Progenitor cell of endocrine pancreas (in vitro differentiated cells): Measurements from ENCODE around the gene RBM18. TPM values are rescaled to one million over a fixed set of nuclear protein-coding genes. Genes with fewer than 3 reads are reported as not detected.

Experiments used
- DNase-seq: peaks from one replicate; pipeline ENCODE4 v3.0.0; 2021; ENCODE audit warnings: low spot score; ENCODE audit not compliant: unreplicated experiment
- H3K27ac Mint-ChIP-seq: 2 replicates; pipeline ENCODE4 v1.8.0; 2021; ENCODE audit warnings: mild to moderate bottlenecking, moderate library complexity, mixed read lengths
- H3K27me3 Mint-ChIP-seq: 2 replicates; pipeline ENCODE4 v1.8.0; 2021; ENCODE audit warnings: mixed read lengths
- H3K36me3 Mint-ChIP-seq: 2 replicates; pipeline ENCODE4 v1.8.0; 2022; ENCODE audit warnings: mixed read lengths; ENCODE audit not compliant: insufficient read depth
- H3K4me1 Mint-ChIP-seq: 2 replicates; pipeline ENCODE4 v1.8.0; 2021; ENCODE audit warnings: low read depth, mixed read lengths
- H3K4me3 Mint-ChIP-seq: 2 replicates; pipeline ENCODE4 v1.8.0; 2021; ENCODE audit warnings: low read depth, mild to moderate bottlenecking, moderate library complexity, mixed read lengths
- H3K9me3 Mint-ChIP-seq: 2 replicates; pipeline ENCODE4 v1.8.0; 2021; ENCODE audit warnings: low read depth, mixed read lengths
- CTCF ChIP-seq: fragments of 200-600 bp; sonication (generic); IDR thresholded peaks from one replicate; pipeline ENCODE4 v1.5.0; 2021; ENCODE audit warnings: antibody characterized with exemption, mild to moderate bottlenecking; ENCODE audit not compliant: unreplicated experiment
- total RNA-seq: library from RNA; stranded (reverse); gene quantifications from 2 replicates; pipeline ENCODE4 v1.2.1, GENCODE V29; 2021

Gene RBM18
- total RNA-seq, 1 donor from 2014 or later = 23.6 TPM

- Mint-ChIP-seq H3K4me3 (no peak overlapping the region), H3K27me3 (peaks cover 96% of the 10 kb centered on the region), H3K27ac (no peak overlapping the region), H3K36me3 (peaks cover 2% of the 10 kb centered on the region), H3K4me1 (peaks cover 14% of the 10 kb centered on the region), H3K9me3 (no peaks in the 10 kb centered on the region)
- no peak for TF ChIP-seq CTCF
- DNase-seq = no peak
These were observed 41.8 kb downstream of the RBM18 start for GRCh38 chr9:122222791-122223190.

- Mint-ChIP-seq H3K36me3 (peaks cover under 1% of the 10 kb centered on the region), H3K4me1 (peaks cover 10% of the 10 kb centered on the region), H3K27me3 (peaks cover 97% of the 10 kb centered on the region), H3K9me3 (no peaks in the 10 kb centered on the region), H3K27ac (no peak overlapping the region), H3K4me3 (no peak overlapping the region)
- DNase-seq = no peak
- TF ChIP-seq CTCF = no peak
These were observed 43.3 kb downstream of the RBM18 start for GRCh38 chr9:122221183-122221811.

DNA sequence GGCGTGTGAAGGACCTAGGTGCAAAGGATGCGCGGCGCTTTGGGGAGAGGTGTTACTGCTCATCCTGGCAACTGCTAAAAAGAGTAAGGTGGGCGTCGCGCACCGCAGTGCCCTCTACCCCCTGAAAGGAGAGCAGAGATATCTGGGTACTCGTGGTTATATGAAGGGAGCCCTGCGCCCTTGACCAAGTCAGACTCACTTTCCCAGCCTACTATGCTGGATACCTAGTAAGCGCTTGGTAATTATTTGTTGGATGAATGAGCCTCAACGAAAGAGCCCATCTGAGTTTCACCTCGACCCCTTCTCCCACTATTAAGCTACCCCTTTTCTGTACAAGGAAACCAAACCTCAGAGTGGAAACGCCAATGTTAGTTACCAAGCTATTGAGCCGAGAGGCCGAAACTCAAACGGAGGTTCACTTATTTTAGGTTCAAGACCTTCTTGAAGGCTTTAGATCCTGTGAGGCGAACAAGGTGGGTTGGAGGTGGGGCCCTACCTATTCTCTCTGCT lies 43.9 kb downstream of the RBM18 start:
- Mint-ChIP-seq H3K4me3 (no peak overlapping the region), H3K27ac (no peak overlapping the region), H3K9me3 (no peaks in the 10 kb centered on the region), H3K36me3 (no peaks in the 10 kb centered on the region), H3K4me1 (peaks cover 10% of the 10 kb centered on the region), H3K27me3 (peaks cover 98% of the 10 kb centered on the region)
- TF ChIP-seq CTCF = no peak
- DNase-seq = no peak

GRCh38 chr9:122219856-122220672 lies 44.6 kb downstream of the RBM18 start:
- Mint-ChIP-seq H3K4me1 (peaks cover 10% of the 10 kb centered on the region), H3K27ac (peak overlapping the region; percentile 15), H3K4me3 (peak overlapping the region; percentile 33), H3K9me3 (no peaks in the 10 kb centered on the region), H3K36me3 (no peaks in the 10 kb centered on the region), H3K27me3 (peaks cover 98% of the 10 kb centered on the region)
- no peak for TF ChIP-seq CTCF
- no peak for DNase-seq

DNA sequence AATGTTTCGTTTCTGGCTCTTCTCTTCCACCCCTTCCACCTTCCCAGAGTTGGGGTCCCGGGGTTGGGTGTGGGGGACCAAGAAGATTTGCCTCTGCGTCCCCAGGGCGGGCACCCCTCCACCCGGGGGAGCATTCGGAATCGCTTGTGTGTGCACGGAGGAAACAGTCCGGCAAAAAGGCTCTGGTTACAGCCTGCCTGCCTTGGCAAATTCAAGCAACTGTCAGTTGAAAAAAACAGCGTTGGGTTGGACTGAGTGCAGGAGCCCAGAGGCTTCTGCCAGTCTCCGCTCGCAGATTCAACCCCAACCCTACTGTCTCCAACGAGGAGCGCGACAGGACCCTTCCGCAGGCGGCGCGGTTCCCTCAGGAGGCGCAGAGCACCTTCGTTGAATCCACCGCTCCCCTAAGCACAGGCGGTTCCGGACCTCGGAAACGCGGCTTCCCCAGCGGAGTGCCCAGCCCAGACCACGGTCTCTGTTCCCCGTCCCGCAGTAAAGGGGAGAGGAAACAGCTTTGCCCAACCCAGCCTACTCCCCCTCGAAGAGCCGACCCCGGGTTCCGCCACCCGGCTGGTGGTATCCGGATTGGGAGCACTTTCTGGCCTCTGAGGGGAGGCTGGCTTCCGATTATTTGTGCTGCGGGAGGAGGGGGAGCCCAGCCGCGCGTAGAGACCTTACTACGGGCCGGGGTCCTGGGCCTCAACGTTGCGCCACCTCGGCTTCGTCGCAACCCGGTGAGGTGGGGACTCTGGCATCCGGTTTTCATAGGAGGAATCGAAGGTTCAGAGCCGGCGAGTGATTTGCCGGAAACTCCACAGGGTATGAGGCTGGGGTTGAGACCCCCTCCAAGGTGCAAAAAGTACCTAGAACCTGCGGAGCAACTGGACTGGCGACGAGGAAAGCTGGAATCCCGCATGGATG lies 45.4 kb downstream of the RBM18 start:
- DNase-seq = no peak
- Mint-ChIP-seq H3K4me1 (peaks cover 10% of the 10 kb centered on the region), H3K4me3 (peak overlapping the region; percentile 19), H3K9me3 (no peaks in the 10 kb centered on the region), H3K27me3 (peaks cover 98% of the 10 kb centered on the region), H3K27ac (no peak overlapping the region), H3K36me3 (no peaks in the 10 kb centered on the region)
- TF ChIP-seq CTCF = no peak
